ENCODE results near the gene TCF20. TPM values are rescaled to one million over a fixed set of nuclear protein-coding genes. Genes with fewer than 3 reads are reported as not detected.

TCF20 gene
- total RNA-seq: 35.9 and 39.7 TPM in 2 replicates

DNA sequence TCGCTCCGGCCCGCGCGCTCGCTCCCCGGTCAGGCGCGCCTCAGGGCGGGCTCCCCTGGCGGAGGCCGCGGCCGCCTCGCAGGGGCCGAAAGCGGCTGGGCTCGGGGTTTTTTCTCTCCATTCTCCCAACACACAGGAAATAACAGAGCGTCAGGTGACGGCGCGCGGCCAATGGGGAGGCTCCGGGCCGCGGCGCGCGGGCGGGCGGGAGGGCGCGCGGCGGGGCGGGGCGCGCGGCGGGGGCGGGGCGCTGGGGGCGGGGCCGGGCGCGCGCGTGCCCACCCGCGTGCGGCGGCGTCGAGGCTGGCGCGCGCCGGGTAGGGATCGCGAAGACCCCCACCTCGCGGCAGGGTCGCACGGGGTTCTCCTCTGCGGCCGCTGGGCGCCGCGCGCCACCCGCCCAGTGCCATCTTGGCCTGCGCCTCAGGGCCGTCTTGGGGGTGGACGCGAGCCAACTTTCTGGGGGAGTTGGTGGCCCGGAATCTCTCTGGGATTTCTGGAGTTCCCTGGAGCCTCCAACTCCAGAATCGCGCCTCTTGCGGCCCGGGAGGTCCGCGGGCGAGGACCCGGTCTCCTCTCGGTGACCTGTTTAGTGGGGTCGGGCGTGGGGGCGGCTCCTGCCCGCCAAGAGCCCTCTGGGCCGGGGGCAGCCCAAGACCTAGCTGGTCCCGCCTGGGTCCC, at the start of gene TCF20:
TCF20 (minus strand) TSS at position 144 of the 681 bp plus-strand sequence. CDS start 55,348 bp downstream, outside the sequence.

Other genes with a start within 250 kb of the TCF20 start
- 35.2 and 45.8 TPM in 2 replicates for gene NAGA, start 199.8 kb downstream of the TCF20 start, total RNA-seq
- 14.0 and 17.0 TPM in 2 replicates for gene PHETA2, start 196.4 kb downstream of the TCF20 start, total RNA-seq
- gene SMDT1, start 191.0 kb downstream of the TCF20 start, total RNA-seq: 1.6 and 4.8 TPM in 2 replicates
- 34.1 and 45.3 TPM in 2 replicates for gene NDUFA6, start 179.9 kb downstream of the TCF20 start, total RNA-seq
- gene CYP2D6, start 139.8 kb downstream of the TCF20 start, total RNA-seq: 0.14 and 0.44 TPM in 2 replicates
- gene NFAM1, start 161.8 kb upstream of the TCF20 start, total RNA-seq: not detected in 2 replicates
- gene RRP7A, start 249.1 kb upstream of the TCF20 start, total RNA-seq: 20.8 and 55.7 TPM in 2 replicates